GM18526 (cell line): ENCODE measurements around the gene TBATA.

ENCODE experiments used
- POLR2A ChIP-seq: IDR thresholded peaks from 3 replicates; pipeline ENCODE4 v1.6.1; 2011; ENCODE audit not compliant: insufficient read length; ENCODE audit errors: extremely low read depth

The TBATA gene

GRCh38 chr10:70774810-70775678 is 10.1 kb downstream of the TBATA start:
- TF ChIP-seq POLR2A = no peak

- no peak for TF ChIP-seq POLR2A
These were observed 11.0 kb downstream of the TBATA start for GRCh38 chr10:70773965-70774809.

- no peak for TF ChIP-seq POLR2A
These were observed 11.7 kb downstream of the TBATA start for GRCh38 chr10:70773461-70773860.

- TF ChIP-seq POLR2A = no peak
These were observed 12.6 kb downstream of the TBATA start for GRCh38 chr10:70772627-70773026.

- TF ChIP-seq POLR2A = no peak
These were observed 13.6 kb downstream of the TBATA start for GRCh38 chr10:70771311-70772194.

- TF ChIP-seq POLR2A = no peak
These were observed 15.2 kb downstream of the TBATA start for GRCh38 chr10:70770001-70770400.

- TF ChIP-seq POLR2A = no peak
These were observed 16.1 kb downstream of the TBATA start for GRCh38 chr10:70769121-70769520.

GRCh38 chr10:70765794-70766594 is 19.2 kb downstream of the TBATA start:
- no peak for TF ChIP-seq POLR2A

GRCh38 chr10:70763567-70763966 is 21.6 kb downstream of the TBATA start:
- no peak for TF ChIP-seq POLR2A

GRCh38 chr10:70762441-70763175 is 22.6 kb downstream of the TBATA start:
- TF ChIP-seq POLR2A = no peak

GRCh38 chr10:70761727-70762350 is 23.3 kb downstream of the TBATA start:
- TF ChIP-seq POLR2A = no peak

- no peak for TF ChIP-seq POLR2A
These were observed 24.1 kb downstream of the TBATA start for GRCh38 chr10:70761031-70761601.

- no peak for TF ChIP-seq POLR2A
These were observed 24.8 kb downstream of the TBATA start for GRCh38 chr10:70760271-70760787.

GRCh38 chr10:70759781-70760180 is 25.4 kb downstream of the TBATA start:
- TF ChIP-seq POLR2A = no peak
